Neural cell (in vitro differentiated cells): ENCODE data around the gene C1GALT1.

ENCODE experiments used
- EP300 ChIP-seq: fragments of 450-650 bp; conservative IDR thresholded peaks from 2 replicates; pipeline ENCODE4 v1.6.1; 2014; ENCODE audit warnings: antibody characterized with exemption, mild to moderate bottlenecking, moderate library complexity; ENCODE audit not compliant: poor library complexity, severe bottlenecking
- EZH2 ChIP-seq: fragments of 200-600, 300-800 bp; shearing (Covaris generic), sonication (generic); IDR thresholded peaks from 2 replicates; pipeline ENCODE4 v1.6.1; 2014; ENCODE audit warnings: antibody characterized with exemption, low read length, borderline replicate concordance, mild to moderate bottlenecking; ENCODE audit not compliant: insufficient read depth, poor library complexity, severe bottlenecking
- TF ChIP-seq, protein P1 (sequence below): fragments of 450-650 bp; IDR thresholded peaks from 2 replicates; pipeline ENCODE4 v1.5.1; 2014; ENCODE audit warnings: antibody characterized with exemption, mild to moderate bottlenecking, moderate library complexity; ENCODE audit not compliant: poor library complexity, severe bottlenecking

- TF ChIP-seq, protein P1, sequence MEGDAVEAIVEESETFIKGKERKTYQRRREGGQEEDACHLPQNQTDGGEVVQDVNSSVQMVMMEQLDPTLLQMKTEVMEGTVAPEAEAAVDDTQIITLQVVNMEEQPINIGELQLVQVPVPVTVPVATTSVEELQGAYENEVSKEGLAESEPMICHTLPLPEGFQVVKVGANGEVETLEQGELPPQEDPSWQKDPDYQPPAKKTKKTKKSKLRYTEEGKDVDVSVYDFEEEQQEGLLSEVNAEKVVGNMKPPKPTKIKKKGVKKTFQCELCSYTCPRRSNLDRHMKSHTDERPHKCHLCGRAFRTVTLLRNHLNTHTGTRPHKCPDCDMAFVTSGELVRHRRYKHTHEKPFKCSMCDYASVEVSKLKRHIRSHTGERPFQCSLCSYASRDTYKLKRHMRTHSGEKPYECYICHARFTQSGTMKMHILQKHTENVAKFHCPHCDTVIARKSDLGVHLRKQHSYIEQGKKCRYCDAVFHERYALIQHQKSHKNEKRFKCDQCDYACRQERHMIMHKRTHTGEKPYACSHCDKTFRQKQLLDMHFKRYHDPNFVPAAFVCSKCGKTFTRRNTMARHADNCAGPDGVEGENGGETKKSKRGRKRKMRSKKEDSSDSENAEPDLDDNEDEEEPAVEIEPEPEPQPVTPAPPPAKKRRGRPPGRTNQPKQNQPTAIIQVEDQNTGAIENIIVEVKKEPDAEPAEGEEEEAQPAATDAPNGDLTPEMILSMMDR: no peak
- TF ChIP-seq EZH2 (no peak), EP300 (no peak)
Measured at GRCh38 chr7:7231000-7231399, 48.7 kb downstream of the C1GALT1 start.
